Mucosa of rectum (tissue), 2 donors: ENCODE measurements around the gene SLC16A7.

Experiments
- H3K27ac ChIP-seq, 2 donors: one replicate each; pipeline ENCODE4 v1.7.0; 2013; ENCODE audit warnings: inconsistent platforms in 2 of 2, low read depth in 2 of 2, low read length in 2 of 2
- H3K27me3 ChIP-seq, 2 donors: one replicate each; pipeline ENCODE4 v1.7.0; 2013; ENCODE audit warnings: low read length in 2 of 2; ENCODE audit not compliant: control insufficient read depth in 2 of 2, insufficient read depth in 2 of 2
- H3K36me3 ChIP-seq, 2 donors: one replicate each; pipeline ENCODE4 v1.7.0; 2013; ENCODE audit warnings: low read length in 2 of 2; ENCODE audit not compliant: control insufficient read depth in 2 of 2, insufficient read depth in 2 of 2
- H3K4me1 ChIP-seq, 2 donors: one replicate each; pipeline ENCODE4 v1.7.0; 2013; ENCODE audit warnings: low read length in 2 of 2, mild to moderate bottlenecking in 1 of 2; ENCODE audit not compliant: control insufficient read depth in 2 of 2, insufficient read depth in 2 of 2
- H3K4me3 ChIP-seq, 2 donors: one replicate each; pipeline ENCODE4 v1.7.0; 2013; ENCODE audit warnings: low read length in 2 of 2
- H3K9ac ChIP-seq, 2 donors: one replicate each; pipeline ENCODE4 v1.7.0; 2013; ENCODE audit warnings: low read length in 2 of 2, low read depth in 1 of 2, mild to moderate bottlenecking in 1 of 2
- H3K9me3 ChIP-seq, 2 donors: one replicate each; pipeline ENCODE4 v1.7.0; 2013; ENCODE audit warnings: low read length in 2 of 2; ENCODE audit not compliant: control insufficient read depth in 2 of 2
- donor health status: healthy.
- donor health status: Normal muscosa, but diverticular disease.

Gene SLC16A7

DNA sequence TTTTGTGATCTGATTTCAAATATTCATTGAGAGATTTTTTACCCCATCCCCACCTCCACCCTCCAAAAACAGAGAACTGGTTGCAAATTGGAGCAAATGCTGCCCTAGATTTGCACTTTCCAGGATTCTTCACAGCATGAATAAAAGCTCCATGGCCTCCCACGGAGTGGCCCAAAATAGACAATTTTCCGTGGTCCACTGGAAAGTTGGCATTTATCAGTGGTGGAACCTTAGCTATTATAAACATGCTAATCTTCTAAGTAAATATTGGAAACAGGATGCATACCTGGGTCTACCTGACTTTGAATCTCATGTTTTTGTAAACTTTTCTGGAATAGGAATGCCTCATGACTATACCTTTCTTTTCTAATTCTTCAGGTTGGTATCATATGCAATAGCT lies 123.9 kb downstream of the SLC16A7 start:
- Histone ChIP-seq H3K4me1 (no peaks in the 10 kb centered on the region), H3K4me3 (no peak overlapping the region)

GRCh38 chr12:59723520-59723919 lies 127.7 kb downstream of the SLC16A7 start:
- Histone ChIP-seq H3K9ac (no peak overlapping the region), H3K36me3 (no peaks in the 10 kb centered on the region), H3K4me3 (no peak overlapping the region), H3K27ac (no peak overlapping the region), H3K27me3 (no peaks in the 10 kb centered on the region), H3K9me3 (no peaks in the 10 kb centered on the region), H3K4me1 (no peaks in the 10 kb centered on the region)

More for the DNA sequence above, 123.9 kb downstream of the SLC16A7 start:
- no peak overlapping the region for H3K9ac ChIP-seq
- no peak overlapping the region for H3K27ac ChIP-seq
- H3K36me3 ChIP-seq, result no peaks in the 10 kb centered on the region
- no peaks in the 10 kb centered on the region for H3K9me3 ChIP-seq
- no peaks in the 10 kb centered on the region for H3K27me3 ChIP-seq

- Histone ChIP-seq H3K36me3 (no peaks in the 10 kb centered on the region), H3K27ac (no peak overlapping the region), H3K4me3 (no peak overlapping the region), H3K4me1 (no peaks in the 10 kb centered on the region), H3K9ac (no peak overlapping the region), H3K9me3 (no peaks in the 10 kb centered on the region), H3K27me3 (no peaks in the 10 kb centered on the region)
Measured at GRCh38 chr12:59724011-59724695, 128.3 kb downstream of the SLC16A7 start.

- Histone ChIP-seq H3K4me3 (no peak overlapping the region), H3K27ac (no peak overlapping the region), H3K27me3 (no peaks in the 10 kb centered on the region), H3K36me3 (no peaks in the 10 kb centered on the region), H3K9me3 (no peaks in the 10 kb centered on the region), H3K9ac (no peak overlapping the region), H3K4me1 (no peaks in the 10 kb centered on the region)
Measured at GRCh38 chr12:59733200-59733599, 137.4 kb downstream of the SLC16A7 start.

GRCh38 chr12:59734371-59734770 lies 138.5 kb downstream of the SLC16A7 start:
- Histone ChIP-seq H3K4me1 (no peaks in the 10 kb centered on the region), H3K9ac (no peak overlapping the region), H3K9me3 (no peaks in the 10 kb centered on the region), H3K27ac (no peak overlapping the region), H3K36me3 (no peaks in the 10 kb centered on the region), H3K27me3 (no peaks in the 10 kb centered on the region), H3K4me3 (no peak overlapping the region)

DNA sequence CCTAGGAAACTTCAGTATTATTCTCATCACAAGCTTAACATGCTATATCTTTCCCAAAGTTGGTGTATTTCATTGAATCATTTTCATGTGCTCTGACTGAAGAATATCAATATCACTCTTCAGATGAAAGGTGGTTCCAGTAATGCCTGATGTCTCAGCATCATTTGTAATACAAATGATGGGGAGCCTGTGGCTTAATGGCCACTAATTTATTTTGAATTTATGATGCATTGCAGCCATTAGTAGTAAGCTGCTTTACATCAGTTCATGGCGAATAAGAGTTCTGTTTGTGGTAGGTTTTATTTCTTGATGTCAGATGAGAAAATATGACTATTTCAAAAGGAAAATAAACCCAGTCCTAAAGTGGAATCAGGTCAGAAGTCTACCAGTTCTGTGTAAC lies 139.4 kb downstream of the SLC16A7 start:
- Histone ChIP-seq H3K36me3 (no peaks in the 10 kb centered on the region), H3K27ac (no peak overlapping the region), H3K9ac (no peak overlapping the region), H3K4me3 (no peak overlapping the region), H3K4me1 (no peaks in the 10 kb centered on the region), H3K9me3 (no peaks in the 10 kb centered on the region), H3K27me3 (no peaks in the 10 kb centered on the region)

DNA sequence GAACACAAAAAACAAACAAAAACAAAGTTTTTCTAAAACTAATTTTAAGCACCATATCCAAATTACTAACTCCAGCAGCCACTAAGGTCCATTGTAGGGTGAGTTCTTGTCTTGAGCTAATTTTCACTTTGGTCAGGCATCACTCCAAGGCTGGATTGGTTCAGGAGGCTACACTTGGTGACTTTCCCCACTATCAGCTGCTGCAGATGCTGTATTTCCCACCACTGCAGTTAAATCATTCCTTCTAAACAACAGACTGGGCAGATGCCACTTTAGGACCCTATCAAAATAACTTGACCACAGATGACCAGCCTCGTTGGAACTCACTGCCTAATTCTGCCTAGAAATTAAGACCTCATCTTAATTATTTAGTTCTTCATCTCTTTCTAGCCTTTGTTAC lies 140.5 kb downstream of the SLC16A7 start:
- Histone ChIP-seq H3K9ac (no peak overlapping the region), H3K4me3 (no peak overlapping the region), H3K4me1 (no peaks in the 10 kb centered on the region), H3K9me3 (no peaks in the 10 kb centered on the region), H3K27ac (no peak overlapping the region), H3K27me3 (no peaks in the 10 kb centered on the region), H3K36me3 (no peaks in the 10 kb centered on the region)

- no peak overlapping the region for H3K4me3 ChIP-seq
- H3K9me3 ChIP-seq, result no peaks in the 10 kb centered on the region
- no peaks in the 10 kb centered on the region for H3K4me1 ChIP-seq
- no peaks in the 10 kb centered on the region for H3K36me3 ChIP-seq
- no peaks in the 10 kb centered on the region for H3K27me3 ChIP-seq
- no peak overlapping the region for H3K27ac ChIP-seq
- H3K9ac ChIP-seq, result no peak overlapping the region
Measured at GRCh38 chr12:59736786-59737185, 141.0 kb downstream of the SLC16A7 start.

DNA sequence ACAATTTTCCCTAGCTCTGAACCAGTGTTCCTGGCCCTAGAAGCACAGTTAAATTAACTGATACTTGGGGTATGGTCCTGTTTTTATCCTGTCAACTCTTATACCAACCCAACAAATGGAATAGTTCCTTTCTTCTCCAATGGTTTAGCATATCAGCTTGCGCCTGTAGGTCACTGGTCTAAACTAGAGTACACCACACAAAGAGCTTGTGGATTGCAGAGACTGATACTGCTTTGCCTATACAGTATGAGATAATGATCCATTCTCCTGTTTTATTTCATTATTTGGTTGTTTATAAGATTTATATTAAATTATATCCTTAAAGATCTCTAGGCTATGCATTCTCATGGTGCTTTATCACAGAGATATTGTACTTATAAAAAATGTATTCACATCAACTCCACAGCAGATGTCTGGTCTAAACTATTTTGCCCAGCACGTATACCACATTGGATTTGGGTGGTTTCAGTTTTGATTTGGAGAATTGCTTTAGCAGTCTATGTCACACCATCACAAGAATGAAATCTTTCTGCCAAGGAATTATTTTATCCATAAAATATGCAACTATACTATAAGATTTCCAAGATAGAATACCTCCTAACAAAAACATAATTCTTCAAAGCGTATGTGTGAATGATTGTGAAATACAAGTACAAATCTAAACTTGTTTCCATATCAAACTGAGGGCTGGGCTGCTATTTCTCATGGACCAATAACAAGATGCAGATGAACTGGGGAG lies 142.1 kb downstream of the SLC16A7 start:
- Histone ChIP-seq H3K27me3 (no peaks in the 10 kb centered on the region), H3K9ac (no peak overlapping the region), H3K27ac (no peak overlapping the region), H3K4me3 (no peak overlapping the region), H3K4me1 (no peaks in the 10 kb centered on the region), H3K9me3 (no peaks in the 10 kb centered on the region), H3K36me3 (no peaks in the 10 kb centered on the region)

GRCh38 chr12:59742841-59743240 lies 147.0 kb downstream of the SLC16A7 start:
- Histone ChIP-seq H3K4me1 (no peaks in the 10 kb centered on the region), H3K9me3 (no peaks in the 10 kb centered on the region), H3K9ac (no peak overlapping the region), H3K4me3 (no peak overlapping the region), H3K27me3 (no peaks in the 10 kb centered on the region), H3K27ac (no peak overlapping the region), H3K36me3 (no peaks in the 10 kb centered on the region)
